Kidney glomerular epithelial cell (primary cell): ENCODE results near the gene SLC35F6.

Experiments used
- DNase-seq: peaks from one replicate; lab custom pipeline; 2025; lab: John Stamatoyannopoulos, UW

SLC35F6 gene

DNA sequence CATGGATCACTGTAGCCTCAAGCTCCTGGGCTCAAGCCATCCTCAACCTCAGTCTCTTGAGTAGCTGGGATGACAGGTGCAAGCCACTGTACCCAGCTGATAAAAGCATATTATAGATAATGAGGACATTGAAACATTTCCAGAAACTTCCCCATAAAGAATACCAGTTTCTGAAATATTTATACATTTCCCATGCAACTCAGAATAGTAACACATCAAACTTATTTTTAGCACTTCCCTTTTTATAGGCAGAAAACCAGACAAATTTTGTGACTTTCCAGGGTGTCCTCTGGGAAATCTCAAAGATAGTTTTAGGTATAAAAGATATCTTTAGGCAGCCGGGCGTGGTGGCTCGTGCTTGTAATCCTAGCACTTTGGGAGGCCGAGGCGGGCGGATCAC, 58.8 kb downstream of the SLC35F6 start:
- DNase-seq: no peak
